ENCODE data around the gene PAQR3. TPM values are rescaled to one million over a fixed set of nuclear protein-coding genes. Genes with fewer than 3 reads are reported as not detected.

Gene PAQR3
- total RNA-seq, 5 donors from 2014 or later (not counting 1 experiment from before 2014, with no cell fraction given) = 8.7 to 26.6 (median 11.2) TPM

DNA sequence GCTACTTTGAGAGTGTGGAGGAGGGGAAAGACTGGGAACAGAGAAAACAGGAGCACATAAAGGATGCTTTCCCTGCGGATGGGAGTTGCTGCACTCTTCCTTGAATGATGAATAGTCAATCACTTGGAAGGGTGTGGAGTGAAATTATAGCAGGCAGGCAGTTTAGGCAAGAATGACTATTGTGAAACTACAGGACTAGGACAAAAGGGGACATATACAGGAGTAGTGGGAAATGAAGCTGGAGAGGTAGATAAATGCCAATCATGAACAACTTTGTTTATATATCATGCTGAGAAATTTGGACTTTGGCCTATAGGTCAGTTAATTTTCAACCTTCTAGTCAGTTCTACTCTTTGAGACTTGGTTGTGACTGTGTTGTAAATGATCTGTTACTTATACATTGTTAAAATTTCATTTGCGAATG, 76.9 kb downstream of the PAQR3 start:
- Histone ChIP-seq H3K4me3 (ENCODE audit: control insufficient read depth in 1 of 2, extremely low read depth in 1 of 2, low read length in 1 of 2) (no peak overlapping the region), H3K27me3 (replicated peaks in 1 of 2; ENCODE audit: control insufficient read depth in 2 of 2, extremely low read depth in 1 of 2, insufficient read depth in 2 of 2, low read length in 1 of 2) (no peaks in the 10 kb centered on the region), H3K9me3 (no peaks in the 10 kb centered on the region), H3K4me1 (ENCODE audit: control insufficient read depth in 1 of 2, extremely low read depth in 1 of 2, insufficient read depth in 2 of 2, low read length in 2 of 2) (no peaks in the 10 kb centered on the region), H3K36me3 (ENCODE audit: control insufficient read depth in 2 of 2, extremely low read depth in 1 of 2, insufficient read depth in 1 of 2, low read length in 1 of 2) (peaks cover 6 to 8% of the 10 kb centered on the region in 2 donors), H3K27ac (ENCODE audit: low read length) (no peak overlapping the region)
- 80% methylated on average over 1 of the region's 2 CpGs for WGBS (ENCODE audit: insufficient coverage)
- DNase-seq (no peak), ATAC-seq (replicated peaks in 1 of 4) (no peak)
- Mint-ChIP-seq H3K27ac (no peak overlapping the region), H3K4me3 (no peak overlapping the region), H3K9me3 (no peaks in the 10 kb centered on the region), H3K4me1 (peaks cover 0 to 2% (median 1%) of the 10 kb centered on the region in 3 donors), H3K36me3 (peaks cover 3% of the 10 kb centered on the region), H3K27me3 (no peaks in the 10 kb centered on the region)
- ChIA-PET POLR2A (no interaction called here), CTCF (interaction anchor here in 1 of 2 donors (0.8 to 1.7 kb wide), 6 partner anchors 8 to 902 kb away, joined by 3 to 5 read pairs (median 4); no protein-coding TSS in a partner anchor)

Other genes starting within 250 kb of the PAQR3 start
- gene BMP2K, start 163.1 kb downstream of the PAQR3 start, total RNA-seq = 10 to 100 TPM in 4 of 5 donors, 1 to 10 TPM in 1; 6.7 to 13.4 (median 12.1) TPM